ENCODE data around the gene BTBD2.

The BTBD2 gene

DNA sequence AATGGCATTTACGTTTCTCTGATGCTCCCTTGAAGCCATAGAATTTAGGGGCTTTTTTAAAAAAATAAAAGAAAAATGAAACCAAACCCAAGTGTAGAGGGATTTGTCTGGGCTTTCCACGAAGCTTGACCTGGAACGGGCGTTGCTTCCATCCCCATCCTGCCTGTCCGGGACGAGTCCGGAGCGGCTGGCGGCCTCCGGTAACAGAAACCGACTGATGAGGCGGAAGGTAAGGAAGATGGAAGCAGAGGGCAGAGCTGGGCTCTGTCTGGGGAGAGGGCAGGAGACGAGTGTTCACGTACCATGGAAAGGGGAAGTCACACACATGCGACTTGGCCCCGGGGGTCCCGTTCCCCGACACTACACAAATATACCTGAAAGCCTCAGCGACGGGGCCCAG is 34.3 kb downstream of the BTBD2 start:
- no peak for DNase-seq

- no peak for DNase-seq
Measured at GRCh38 chr19:1980809-1981181, 34.7 kb downstream of the BTBD2 start.

- no peak for DNase-seq
Measured at GRCh38 chr19:1980091-1980808, 35.3 kb downstream of the BTBD2 start.

DNA sequence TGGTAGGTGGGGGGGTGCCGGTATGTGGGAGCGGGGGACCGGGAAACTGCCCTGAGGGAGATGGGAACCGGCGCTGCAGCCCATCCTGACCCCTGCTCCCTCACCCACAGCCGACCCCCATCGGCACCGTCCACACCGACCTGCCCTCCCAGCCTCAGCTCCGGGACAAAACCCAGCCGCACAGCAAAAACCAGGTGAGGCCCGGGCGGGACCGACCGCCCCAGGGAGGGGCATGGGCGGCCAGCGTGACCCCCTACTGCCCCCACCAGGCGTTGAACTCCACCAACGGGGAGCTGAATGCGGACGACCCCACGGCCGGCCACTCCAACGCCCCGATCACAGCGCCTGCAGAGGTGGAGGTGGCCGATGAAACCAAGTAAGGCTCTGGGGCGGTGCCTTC is 35.9 kb downstream of the BTBD2 start:
- no peak for DNase-seq

GRCh38 chr19:1979017-1979416 is 36.5 kb downstream of the BTBD2 start:
- no peak for DNase-seq

DNA sequence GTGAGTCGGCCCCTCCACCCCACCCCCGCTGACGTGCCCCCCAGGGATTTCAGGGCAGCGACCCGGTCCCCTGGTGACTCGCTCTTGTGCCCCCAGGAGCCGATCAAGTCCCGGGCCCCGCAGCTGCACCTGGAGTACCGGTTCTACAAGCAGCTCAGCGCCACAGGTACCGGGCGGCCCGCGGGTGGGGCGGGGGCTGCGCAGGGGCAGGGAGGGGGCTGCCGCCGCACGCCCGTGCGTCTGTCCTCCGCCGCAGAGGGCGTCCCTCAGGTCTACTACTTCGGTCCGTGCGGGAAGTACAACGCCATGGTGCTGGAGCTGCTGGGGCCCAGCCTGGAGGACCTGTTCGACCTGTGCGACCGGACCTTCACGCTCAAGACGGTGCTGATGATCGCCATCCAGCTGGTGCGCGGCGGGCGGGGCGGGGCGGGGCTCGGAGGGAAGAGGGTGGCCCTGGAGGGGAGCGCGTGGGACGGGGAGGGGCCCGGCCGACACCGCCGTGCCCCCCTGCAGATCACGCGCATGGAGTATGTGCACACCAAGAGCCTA is 37.1 kb downstream of the BTBD2 start:
- DNase-seq, result no peak

- DNase-seq, result no peak
Measured at GRCh38 chr19:1977120-1977519, 38.4 kb downstream of the BTBD2 start.

DNA sequence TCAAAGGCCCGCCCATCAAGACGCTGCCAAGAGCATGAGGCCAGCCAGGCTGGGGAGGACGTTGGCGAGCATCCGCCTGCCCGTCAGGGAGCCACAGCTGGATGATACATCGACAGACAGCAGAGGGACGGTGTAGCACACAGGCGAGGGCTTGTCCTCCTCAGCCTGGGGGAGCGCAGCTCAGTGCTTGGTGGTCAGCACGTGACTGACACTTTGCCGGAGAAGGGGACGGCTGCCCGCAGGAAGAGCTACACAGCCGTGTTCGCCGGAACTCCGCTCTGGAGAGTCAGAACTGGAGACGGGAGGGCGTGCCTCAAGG is 40.4 kb downstream of the BTBD2 start:
- no peak for DNase-seq

DNA sequence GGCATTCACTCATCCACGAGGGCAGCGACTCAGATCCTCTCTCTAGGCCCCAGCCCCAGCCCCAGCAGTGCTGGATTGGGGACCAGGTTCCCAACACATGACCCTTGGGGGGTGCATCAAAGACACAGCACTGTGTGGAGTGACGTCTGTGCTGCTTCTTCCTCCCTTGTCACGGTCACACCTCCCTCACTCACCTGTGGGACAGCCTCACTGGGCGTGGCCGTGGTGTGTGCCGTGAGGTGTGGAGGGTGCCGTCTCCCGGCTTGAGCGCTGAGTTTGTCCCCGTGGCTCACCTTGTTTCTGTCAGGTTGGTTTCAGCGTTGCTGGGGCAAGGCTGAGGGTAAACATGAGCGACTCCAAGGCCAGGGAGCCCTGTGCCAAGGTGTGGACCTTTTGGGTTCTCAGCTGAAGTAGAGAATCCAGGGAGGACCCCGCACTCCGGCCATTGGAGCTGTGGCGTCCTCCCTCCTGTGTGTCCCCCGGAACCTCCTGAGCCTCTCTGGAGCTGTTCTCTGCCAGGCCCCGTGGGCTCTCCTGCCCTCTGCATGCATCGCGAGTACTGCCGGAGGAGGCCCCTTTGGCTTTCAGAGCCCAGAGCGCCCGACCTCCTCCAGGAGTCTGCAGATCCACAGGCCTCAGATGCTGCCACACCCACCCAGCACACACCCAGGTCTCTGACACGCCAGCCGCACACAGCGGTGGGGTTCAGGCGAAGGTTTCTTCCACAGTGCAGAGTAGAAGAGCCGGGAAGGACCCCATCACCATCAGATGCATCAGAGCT is 40.9 kb downstream of the BTBD2 start:
- no peak for DNase-seq

DNA sequence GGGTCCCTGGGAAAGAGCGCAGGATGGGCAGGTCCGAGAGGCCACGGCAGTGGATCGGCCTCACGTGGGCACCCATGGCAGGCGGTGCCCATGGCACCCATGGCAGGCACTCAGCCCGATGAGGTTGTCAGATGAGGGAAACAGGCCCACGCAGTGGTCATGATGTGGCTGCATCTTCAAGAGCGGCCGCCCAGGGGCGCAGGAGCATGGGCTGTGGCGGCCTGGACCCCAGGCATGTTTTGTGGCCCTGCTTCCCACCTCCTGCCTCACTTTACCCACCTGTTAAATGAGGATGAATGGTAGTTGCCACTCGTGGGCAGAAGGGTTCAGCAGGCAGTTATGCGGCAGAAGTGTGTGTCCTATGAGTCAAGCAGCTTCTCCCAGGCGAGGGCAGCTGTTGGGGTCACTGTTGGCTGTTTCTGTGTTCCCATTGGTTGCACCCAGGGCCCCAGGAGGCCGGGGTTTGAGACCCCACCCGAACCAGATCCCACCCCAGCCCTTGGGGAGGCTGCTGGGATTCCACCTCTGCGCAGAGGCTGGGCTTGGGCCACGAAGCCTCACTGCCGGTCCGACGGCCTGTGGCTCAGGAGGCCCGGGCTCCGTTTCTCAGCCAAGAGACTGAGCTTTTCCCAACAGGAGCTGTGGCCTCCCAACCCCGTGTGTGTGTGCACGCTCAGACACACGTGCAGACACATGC is 44.6 kb downstream of the BTBD2 start:
- no peak for DNase-seq

GRCh38 chr19:1970003-1970805 is 45.3 kb downstream of the BTBD2 start:
- no peak for DNase-seq

GRCh38 chr19:1969176-1970002 is 46.1 kb downstream of the BTBD2 start:
- DNase-seq, result no peak

- no peak for DNase-seq
Measured at GRCh38 chr19:1968279-1969175, 47.0 kb downstream of the BTBD2 start.

GRCh38 chr19:1967087-1967608 is 48.4 kb downstream of the BTBD2 start:
- DNase-seq, result peak; percentile 27

DNA sequence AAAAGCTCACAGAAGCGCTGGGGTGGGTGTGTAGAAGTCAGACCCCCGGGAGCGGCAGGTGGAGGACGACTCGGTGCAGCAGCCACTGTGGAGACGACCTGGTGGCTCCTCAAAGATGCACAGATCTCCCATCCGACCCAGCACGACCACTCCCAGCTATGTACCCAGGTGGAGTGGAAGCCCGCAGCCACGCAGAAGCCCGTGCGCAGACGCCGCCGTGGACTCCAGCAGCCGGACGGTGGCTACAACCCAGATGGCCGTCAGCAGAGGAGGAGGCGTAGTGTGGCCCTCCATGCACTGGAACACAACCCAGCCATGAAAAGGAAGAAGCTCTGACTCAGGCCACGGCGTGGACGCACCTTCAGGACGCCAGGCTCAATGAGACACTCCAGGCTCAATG is 52.8 kb downstream of the BTBD2 start:
- no peak for DNase-seq

DNA sequence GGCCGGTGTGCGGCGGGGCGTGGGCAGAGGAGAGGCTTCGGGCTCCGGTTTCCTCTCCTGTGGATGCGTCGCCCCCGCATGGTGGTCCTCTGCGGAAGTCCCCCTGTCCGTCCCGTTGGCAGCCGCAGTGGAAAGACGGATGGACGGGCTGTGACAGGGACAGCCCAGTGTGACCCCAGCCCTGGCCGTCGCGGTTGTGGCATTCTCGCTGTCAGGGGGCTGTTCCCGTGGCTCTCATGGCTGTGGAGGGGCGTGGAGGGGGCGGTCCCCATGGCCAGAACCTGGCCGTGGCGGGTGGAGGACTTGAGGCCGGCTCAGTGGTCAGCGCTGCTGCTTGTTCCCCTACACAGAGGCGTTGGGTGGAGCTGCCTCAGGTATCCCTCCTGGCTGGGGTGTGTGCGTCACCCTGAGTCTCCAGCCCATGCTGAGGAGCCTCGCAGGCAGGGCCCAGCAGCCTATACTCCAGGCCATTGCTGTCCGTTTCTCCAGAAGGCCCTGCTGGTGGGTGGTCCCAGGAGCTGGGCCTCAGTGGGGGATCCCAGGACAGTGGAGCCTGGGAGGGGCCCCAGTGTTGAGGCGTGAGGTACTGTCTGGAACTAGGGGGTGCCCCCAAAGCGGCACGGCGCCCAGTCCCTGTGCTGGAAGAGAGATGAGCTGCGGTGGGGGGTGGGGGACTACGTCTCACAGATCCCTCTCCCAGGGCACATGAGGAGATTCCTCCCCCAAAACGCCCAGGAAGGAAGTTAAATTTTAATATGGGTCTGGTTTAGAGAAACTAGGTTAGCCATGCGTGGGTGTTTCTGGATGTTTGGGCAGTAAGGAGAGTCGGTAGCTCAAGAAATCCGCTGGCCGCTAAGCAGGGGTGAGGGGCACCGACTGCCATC is 54.3 kb downstream of the BTBD2 start:
- no peak for DNase-seq

- DNase-seq, result no peak
Measured at GRCh38 chr19:1959928-1960589, 55.5 kb downstream of the BTBD2 start.

DNA sequence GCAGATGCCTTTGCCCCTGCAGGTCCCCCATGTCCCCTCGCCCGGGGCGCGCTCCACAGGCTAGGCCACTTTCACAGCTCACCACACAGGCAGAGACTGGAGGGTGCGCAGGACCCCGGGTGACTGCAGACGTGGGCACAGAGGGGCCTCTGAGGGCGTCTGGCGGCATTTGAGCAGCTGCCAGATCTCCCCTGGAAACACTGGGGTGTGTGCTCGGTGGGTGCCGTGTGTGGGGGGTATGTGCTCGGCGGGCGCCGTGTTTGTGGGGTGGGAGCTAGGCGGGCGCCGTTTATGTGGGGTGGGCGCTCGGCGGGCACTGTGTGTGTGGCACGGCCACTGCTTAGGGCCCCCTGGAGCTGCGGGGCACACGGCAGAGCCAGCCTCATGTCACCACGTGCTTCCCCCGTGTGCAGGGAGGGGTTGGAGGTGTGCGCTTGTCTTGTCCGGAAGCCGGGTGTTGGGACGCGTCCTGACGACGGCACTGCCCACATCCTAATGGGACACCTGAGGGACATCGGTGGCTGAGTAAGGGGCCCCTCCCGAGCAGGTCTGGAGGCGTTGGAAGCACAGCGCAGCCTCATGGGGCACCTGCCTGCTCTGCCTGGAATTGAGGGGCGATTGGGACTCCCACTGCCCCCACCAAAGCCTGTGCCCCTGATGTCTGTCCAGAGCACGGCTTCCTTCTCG is 57.8 kb downstream of the BTBD2 start:
- no peak for DNase-seq
